ENCODE results near the gene SLC26A1. TPM values are rescaled to one million over a fixed set of nuclear protein-coding genes. Genes with fewer than 3 reads are reported as not detected.
A peak's percentile ranks its signal among the peaks of the same experiment; 100 is the strongest.

SLC26A1 gene
- total RNA-seq, 2 experiments from 2014 or later = not detected

- Mint-ChIP-seq H3K4me3 (no peak overlapping the region), H3K27ac (no peak overlapping the region), H3K9me3 (no peaks in the 10 kb centered on the region), H3K4me1 (ENCODE audit: low read depth) (no peaks in the 10 kb centered on the region), H3K36me3 (ENCODE audit: low read depth) (peaks cover 17% of the 10 kb centered on the region), H3K27me3 (no peaks in the 10 kb centered on the region)
- peaks cover 0 to 2% of the 10 kb centered on the region in 2 experiments for H3K27me3 ChIP-seq (ENCODE audit: control insufficient read depth in 1 of 2, insufficient read depth in 2 of 2, low read length in 2 of 2)
- no peak overlapping the region for H3K27ac ChIP-seq (ENCODE audit: low read depth in 1 of 2, low read length in 2 of 2)
- peaks cover 13% of the 10 kb centered on the region for H3K36me3 ChIP-seq (ENCODE audit: insufficient read depth, low read length)
- peaks cover 0 to 4% of the 10 kb centered on the region in 2 experiments for H3K9me3 ChIP-seq (ENCODE audit: control insufficient read depth in 1 of 2, insufficient read depth in 1 of 2, low read length in 2 of 2)
- intact Hi-C loops (cut with DNase I, micrococcal nuclease) = no loop called here
- CTCF ChIA-PET = no interaction called here
- peaks cover 8% of the 10 kb centered on the region for H3K4me1 ChIP-seq (ENCODE audit: insufficient read depth, low read length)
- peak in 1 of 14 experiments; percentile 5 for DNase-seq
- TF ChIP-seq CTCF (IDR thresholded peaks at IDR 0.05) = no peak
- POLR2A ChIA-PET = no interaction called here
- no peak for ATAC-seq (ENCODE audit: poor library complexity)
- no peak overlapping the region for H3K4me3 ChIP-seq (ENCODE audit: low read length)
Measured at GRCh38 chr4:964346-965025, 28.7 kb downstream of the SLC26A1 start.

DNA sequence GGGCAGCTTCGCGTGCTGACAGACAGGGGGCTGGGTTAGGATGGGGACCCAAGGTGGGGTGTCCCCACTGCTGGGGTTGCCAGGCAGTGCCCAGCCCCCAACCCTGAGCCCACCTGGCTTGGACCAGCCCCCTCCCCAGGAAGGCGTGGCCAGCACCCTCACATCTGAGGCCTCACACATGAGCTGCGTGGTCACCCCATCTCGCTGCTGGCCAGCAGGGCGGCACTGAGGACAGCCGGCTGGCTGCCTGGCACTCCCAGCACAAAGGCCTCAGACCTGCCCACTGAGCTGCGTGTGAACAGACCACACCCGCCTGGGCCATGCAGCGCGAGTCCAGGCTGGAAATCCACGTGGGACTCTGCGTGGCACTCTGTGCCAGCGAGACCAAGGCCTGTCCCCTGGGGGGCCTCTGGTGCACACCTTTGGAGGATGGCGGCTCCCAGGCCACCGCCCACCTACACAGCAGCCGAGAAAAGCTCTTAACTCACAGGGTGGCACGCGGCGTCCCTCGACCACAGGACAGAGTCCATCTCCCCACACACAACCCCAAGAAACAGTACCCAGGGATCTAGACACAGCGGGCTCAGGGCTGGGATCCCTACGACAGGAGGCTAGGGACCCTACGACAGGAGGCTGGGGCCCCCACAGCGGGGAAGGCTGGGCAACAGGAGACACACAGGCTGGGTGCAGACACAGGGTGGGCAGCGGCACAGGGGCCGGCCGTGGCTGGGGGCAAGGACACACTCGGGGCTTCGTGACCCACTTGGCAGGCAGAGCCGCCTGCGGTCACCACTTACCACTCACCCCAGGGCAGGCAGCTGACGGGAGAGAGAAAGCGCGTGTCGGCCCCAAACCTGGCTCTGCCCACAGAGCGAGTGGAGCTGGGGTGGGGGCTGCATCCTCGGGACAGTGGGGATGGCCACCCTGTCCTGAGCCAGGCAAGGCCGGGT lies 29.7 kb downstream of the SLC26A1 start:
- peaks cover 23% of the 10 kb centered on the region for H3K36me3 Mint-ChIP-seq (ENCODE audit: low read depth)
- peaks cover 0 to 4% of the 10 kb centered on the region in 2 experiments for H3K9me3 ChIP-seq (ENCODE audit: control insufficient read depth in 1 of 2, insufficient read depth in 1 of 2, low read length in 2 of 2)
- no peak overlapping the region for H3K27ac ChIP-seq (ENCODE audit: low read depth in 1 of 2, low read length in 2 of 2)
- ChIA-PET CTCF (no interaction called here), POLR2A (no interaction called here)
- H3K4me3 Mint-ChIP-seq = no peak overlapping the region
- H3K4me1 Mint-ChIP-seq (ENCODE audit: low read depth) = no peaks in the 10 kb centered on the region
- H3K36me3 ChIP-seq (ENCODE audit: insufficient read depth, low read length) = peaks cover 13% of the 10 kb centered on the region
- DNase-seq (peak in 2 of 14 experiments; percentile 4 to 22), ATAC-seq (ENCODE audit: poor library complexity) (no peak)
- peaks cover 7% of the 10 kb centered on the region for H3K4me1 ChIP-seq (ENCODE audit: insufficient read depth, low read length)
- TF ChIP-seq CTCF (IDR thresholded peaks at IDR 0.05) = no peak
- no peaks in the 10 kb centered on the region for H3K27me3 Mint-ChIP-seq
- H3K27me3 ChIP-seq (ENCODE audit: control insufficient read depth in 1 of 2, insufficient read depth in 2 of 2, low read length in 2 of 2) = peaks cover 0 to 2% of the 10 kb centered on the region in 2 experiments
- no peak overlapping the region for H3K27ac Mint-ChIP-seq
- no peaks in the 10 kb centered on the region for H3K9me3 Mint-ChIP-seq
- intact Hi-C loops (cut with DNase I, micrococcal nuclease) = no loop called here
- H3K4me3 ChIP-seq (ENCODE audit: low read length) = no peak overlapping the region

DNA sequence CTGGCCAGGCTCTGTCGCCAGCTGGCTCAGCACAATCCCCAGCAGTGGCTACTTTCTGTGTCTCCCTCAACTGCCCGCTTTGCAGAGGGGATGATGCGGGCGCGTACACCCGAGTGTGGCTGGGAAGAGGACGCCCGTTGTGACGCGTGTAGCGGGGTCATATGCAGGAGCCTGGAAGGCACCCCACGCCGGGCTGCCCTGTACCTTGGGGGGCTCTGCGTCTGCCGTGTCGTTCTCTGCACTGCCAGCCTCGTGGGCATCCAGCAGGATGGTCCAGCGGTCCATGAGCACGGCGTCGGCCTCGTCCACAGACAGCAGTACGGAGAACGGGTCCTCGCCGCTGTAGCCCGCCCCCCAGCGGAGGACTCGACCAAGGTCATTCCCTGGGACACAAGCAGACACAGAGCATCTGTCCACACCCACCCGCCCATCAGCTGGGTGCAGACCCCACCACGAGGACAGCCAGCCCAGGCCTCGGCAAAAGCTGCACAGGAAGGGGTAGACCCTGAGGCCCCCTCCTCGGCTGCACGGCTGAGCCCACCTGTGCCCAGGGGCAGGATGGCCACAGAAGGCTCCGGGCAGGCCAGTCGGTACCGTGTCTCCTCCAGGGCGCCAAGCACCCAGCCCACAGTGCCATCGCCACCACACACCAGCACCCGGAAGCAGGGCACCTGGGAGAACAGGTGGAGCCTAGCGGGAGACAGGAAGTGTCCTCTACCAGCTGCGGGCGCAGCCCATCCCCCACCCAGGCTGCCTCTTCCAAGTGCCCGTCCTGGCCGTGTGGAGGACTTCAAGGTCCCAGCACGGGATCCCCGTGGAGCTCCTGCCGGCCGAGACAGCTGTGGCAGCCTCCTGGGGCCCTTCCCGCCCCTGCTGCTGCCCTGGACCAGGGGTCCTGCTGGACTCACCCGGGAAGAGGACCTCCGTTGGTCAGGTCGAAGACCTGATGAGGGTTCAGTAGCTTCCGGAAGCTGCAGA lies 30.7 kb downstream of the SLC26A1 start:
- DNase-seq (peak in 1 of 14 experiments; percentile 23), ATAC-seq (ENCODE audit: poor library complexity) (no peak)
- H3K36me3 Mint-ChIP-seq (ENCODE audit: low read depth) = peaks cover 25% of the 10 kb centered on the region
- H3K36me3 ChIP-seq (ENCODE audit: insufficient read depth, low read length) = peaks cover 13% of the 10 kb centered on the region
- H3K4me3 Mint-ChIP-seq = no peak overlapping the region
- no peak for TF ChIP-seq CTCF (IDR thresholded peaks at IDR 0.05)
- H3K4me3 ChIP-seq (ENCODE audit: low read length) = no peak overlapping the region
- H3K9me3 ChIP-seq (ENCODE audit: control insufficient read depth in 1 of 2, insufficient read depth in 1 of 2, low read length in 2 of 2) = peaks cover 0 to 5% of the 10 kb centered on the region in 2 experiments
- H3K27ac Mint-ChIP-seq = no peak overlapping the region
- no peak overlapping the region for H3K27ac ChIP-seq (ENCODE audit: low read depth in 1 of 2, low read length in 2 of 2)
- H3K27me3 Mint-ChIP-seq = no peaks in the 10 kb centered on the region
- intact Hi-C loops (cut with DNase I, micrococcal nuclease) = no loop called here
- H3K4me1 Mint-ChIP-seq (ENCODE audit: low read depth) = no peaks in the 10 kb centered on the region
- no peaks in the 10 kb centered on the region for H3K4me1 ChIP-seq (ENCODE audit: insufficient read depth, low read length)
- ChIA-PET CTCF (no interaction called here), POLR2A (no interaction called here)
- no peaks in the 10 kb centered on the region for H3K9me3 Mint-ChIP-seq
- H3K27me3 ChIP-seq (ENCODE audit: control insufficient read depth in 1 of 2, insufficient read depth in 2 of 2, low read length in 2 of 2) = no peaks in the 10 kb centered on the region

Data from CD4-positive, alpha-beta T cell (primary cell).